HCT116 (cell line): ENCODE measurements around the gene GPX2. TPM values are rescaled to one million over a fixed set of nuclear protein-coding genes. Genes with fewer than 3 reads are reported as not detected.
A peak's percentile ranks its signal among the peaks of the same experiment; 100 is the strongest.

ENCODE experiments used
- ATAC-seq: fragments of 200-7000 bp; cut with Tn5 transposase; 2 replicates; pipeline ENCODE4 v1.9.1; 2020; ENCODE audit warnings: mild to moderate bottlenecking, moderate library complexity
- BruUV-seq: library from RNA; stranded (reverse); fragments of 400-500 nt; replicated peaks from 2 replicates; lab custom pipeline; 2021; lab: Mats Ljungman, UMichigan
- CTCF ChIA-PET: fragments of 300-600 bp; sonication (Branson Sonifier 250); formaldehyde crosslinking; loops from one replicate; lab custom pipeline; 2021; ENCODE audit warnings: antibody characterized with exemption; lab: Charles Lee
- POLR2A ChIA-PET: fragments of 300-600, 350-600 bp; sonication (Branson Sonifier 250); formaldehyde crosslinking; loops from one replicate; lab custom pipeline; 2021; ENCODE audit warnings: antibody characterized with exemption; lab: Charles Lee
- RAD21 ChIA-PET, 2 experiments: fragments of 300-600 bp; sonication (Branson Sonifier 250); formaldehyde crosslinking; loops; one replicate each; lab custom pipeline; 2023; ENCODE audit warnings: low total read pairs in 2 of 2; ENCODE audit not compliant: uncharacterized antibody in 2 of 2, unreplicated experiment in 2 of 2, low non-redundant PET in 1 of 2; lab: Charles Lee
- DNase-seq: peaks from one replicate; pipeline ENCODE4 v3.0.0-alpha.2; 2010; ENCODE audit warnings: low read depth, low spot score
- H2AFZ ChIP-seq: fragments of 200-600 bp; shearing (Covaris generic), sonication (generic); 2 replicates; pipeline ENCODE4 v1.6.1; 2017; ENCODE audit warnings: low read depth, mixed run types, mixed read lengths, antibody characterized with exemption, low read length; ENCODE audit not compliant: poor library complexity, severe bottlenecking
- H3K27ac ChIP-seq: 2 replicates; pipeline ENCODE4 v1.5.1; 2012; ENCODE audit warnings: low read depth, low read length
- H3K27me3 ChIP-seq: fragments of 200-600 bp; sonication (generic); 2 replicates; pipeline ENCODE4 v1.6.1; 2016; ENCODE audit warnings: mixed run types, low read length, mixed read lengths; ENCODE audit not compliant: insufficient read depth
- H3K36me3 ChIP-seq, 2 experiments: fragments of 200-500 bp in 1 of 2; fragments of 200-600 bp in 1 of 2; sonication (Bioruptor generic) in 1 of 2; sonication (generic) in 1 of 2; 2 replicates each; pipeline versions ENCODE4 v1.5.1 to v1.6.1; 2014 to 2016; ENCODE audit warnings: low read length in 2 of 2, inconsistent platforms in 1 of 2, mixed read lengths in 1 of 2, mixed run types in 1 of 2; ENCODE audit not compliant: insufficient read depth in 2 of 2, control insufficient read depth in 1 of 2
- H3K4me1 ChIP-seq, 2 experiments: fragments of 200-600 bp in 1 of 2; sonication (generic) in 1 of 2; 2 replicates each; pipeline versions ENCODE4 v1.5.1 to v1.6.1; 2012 to 2017; ENCODE audit warnings: low read length in 2 of 2, inconsistent platforms in 1 of 2, mild to moderate bottlenecking in 1 of 2, mixed read lengths in 1 of 2, mixed run types in 1 of 2, moderate library complexity in 1 of 2; ENCODE audit not compliant: insufficient read depth in 2 of 2, control insufficient read depth in 1 of 2
- H3K4me2 ChIP-seq: fragments of 200-600 bp; sonication (generic); 2 replicates; pipeline ENCODE4 v1.6.1; 2017; ENCODE audit warnings: mixed run types, low read length, mixed read lengths
- H3K4me3 ChIP-seq, 2 experiments: fragments of 200-600 bp in 1 of 2; sonication (generic) in 1 of 2; replicated peaks in 1 of 2; 2 replicates each; pipeline ENCODE4 v1.5.1; 2011 to 2016; ENCODE audit warnings: low read length in 2 of 2, control low read depth in 1 of 2, low read depth in 1 of 2, mild to moderate bottlenecking in 1 of 2, mixed read lengths in 1 of 2, mixed run types in 1 of 2
- H3K79me2 ChIP-seq: fragments of 200-600 bp; sonication (generic); 2 replicates; pipeline ENCODE4 v1.6.1; 2017; ENCODE audit warnings: mild to moderate bottlenecking, mixed run types, low read length, moderate library complexity, mixed read lengths; ENCODE audit not compliant: insufficient read depth
- H3K9ac ChIP-seq: fragments of 200-600 bp; sonication (generic); 2 replicates; pipeline ENCODE4 v1.6.1; 2016; ENCODE audit warnings: low read length, mixed read lengths
- H3K9me2 ChIP-seq: fragments of 200-600 bp; sonication (generic), shearing (Covaris generic); 2 replicates; pipeline ENCODE4 v1.6.1; 2017; ENCODE audit warnings: mixed run types, mild to moderate bottlenecking, moderate library complexity; ENCODE audit not compliant: insufficient read depth
- H3K9me3 ChIP-seq, 2 experiments: fragments of 200-500 bp in 1 of 2; fragments of 200-600 bp in 1 of 2; sonication (Bioruptor generic) in 1 of 2; sonication (generic) in 1 of 2; 2 replicates each; pipeline ENCODE4 v1.6.1; 2014 to 2017; ENCODE audit warnings: low read length in 2 of 2, mixed read lengths in 2 of 2, inconsistent platforms in 1 of 2, low read depth in 1 of 2, mild to moderate bottlenecking in 1 of 2, mixed run types in 1 of 2, moderate library complexity in 1 of 2; ENCODE audit not compliant: control insufficient read depth in 1 of 2, insufficient read depth in 1 of 2
- H4K20me1 ChIP-seq: fragments of 200-600 bp; sonication (generic), shearing (Covaris generic); 2 replicates; pipeline ENCODE4 v1.6.1; 2017; ENCODE audit warnings: mixed run types, mild to moderate bottlenecking, moderate library complexity; ENCODE audit not compliant: insufficient read depth
- ATF3 ChIP-seq: IDR thresholded peaks from 2 replicates; pipeline ENCODE4 v1.6.1; 2012
- CEBPB ChIP-seq: IDR thresholded peaks from 2 replicates; pipeline ENCODE4 v1.6.1; 2012; ENCODE audit warnings: low read depth
- EZH2 ChIP-seq: fragments of 200-600 bp; sonication (generic); IDR thresholded peaks from 2 replicates; pipeline ENCODE4 v1.6.1; 2017; ENCODE audit warnings: antibody characterized with exemption, mixed run types
- FOSL1 ChIP-seq: IDR thresholded peaks from 2 replicates; pipeline ENCODE4 v1.6.1; 2012; ENCODE audit warnings: low read depth
- JUND ChIP-seq: IDR thresholded peaks from 2 replicates; pipeline ENCODE4 v1.6.1; 2012
- MAX ChIP-seq: IDR thresholded peaks from 2 replicates; pipeline ENCODE4 v1.6.1; 2012
- POLR2A ChIP-seq: IDR thresholded peaks from 2 replicates; pipeline ENCODE4 v1.7.0; 2011; ENCODE audit warnings: borderline replicate concordance; ENCODE audit not compliant: insufficient read depth, insufficient read length; ENCODE audit errors: extremely low read depth
- RAD21 ChIP-seq: IDR thresholded peaks from 2 replicates; pipeline ENCODE4 v1.6.1; 2012; ENCODE audit warnings: low read depth, mild to moderate bottlenecking
- SIN3A ChIP-seq: IDR thresholded peaks from 2 replicates; pipeline ENCODE4 v1.6.1; 2012; ENCODE audit warnings: low read depth
- ZFX ChIP-seq: fragments of 450-650 bp; IDR thresholded peaks from 2 replicates; pipeline ENCODE4 v1.6.1; 2017
- ZNF274 ChIP-seq: fragments of 200-500 bp; sonication (Bioruptor generic); IDR thresholded peaks from 2 replicates; pipeline ENCODE4 v1.6.1; 2014; ENCODE audit warnings: mild to moderate bottlenecking, low read depth, low read length, inconsistent platforms
- intact Hi-C: fragments of 100-400 bp; cut with micrococcal nuclease; formaldehyde crosslinking; loops from 2 replicates; pipeline ENCODE4 v1.10.0; 2022
- total RNA-seq: library from RNA; stranded (reverse); gene quantifications from one replicate; pipeline ENCODE4 v1.2.1, GENCODE V29; 2021; ENCODE audit not compliant: unreplicated experiment
- TF ChIP-seq, protein P1 (sequence below), 3 experiments: fragments of 200-600 bp in 1 of 3; sonication (generic) in 1 of 3; IDR thresholded peaks in 2 of 3; conservative IDR thresholded peaks in 1 of 3; 2 replicates each; pipeline ENCODE4 v1.5.1; 2012 to 2017; ENCODE audit warnings: low read depth in 2 of 3, low read length in 2 of 3, antibody characterized with exemption in 1 of 3, borderline replicate concordance in 1 of 3, control low read depth in 1 of 3, mild to moderate bottlenecking in 1 of 3, mixed read lengths in 1 of 3, mixed run types in 1 of 3, moderate library complexity in 1 of 3; ENCODE audit not compliant: insufficient read depth in 1 of 3
- TF ChIP-seq, protein P2 (sequence below): IDR thresholded peaks from 2 replicates; pipeline ENCODE4 v1.6.1; 2012; ENCODE audit warnings: low read depth

The GPX2 gene
- total RNA-seq, 1 experiment from 2014 or later: 0.61 TPM

DNA sequence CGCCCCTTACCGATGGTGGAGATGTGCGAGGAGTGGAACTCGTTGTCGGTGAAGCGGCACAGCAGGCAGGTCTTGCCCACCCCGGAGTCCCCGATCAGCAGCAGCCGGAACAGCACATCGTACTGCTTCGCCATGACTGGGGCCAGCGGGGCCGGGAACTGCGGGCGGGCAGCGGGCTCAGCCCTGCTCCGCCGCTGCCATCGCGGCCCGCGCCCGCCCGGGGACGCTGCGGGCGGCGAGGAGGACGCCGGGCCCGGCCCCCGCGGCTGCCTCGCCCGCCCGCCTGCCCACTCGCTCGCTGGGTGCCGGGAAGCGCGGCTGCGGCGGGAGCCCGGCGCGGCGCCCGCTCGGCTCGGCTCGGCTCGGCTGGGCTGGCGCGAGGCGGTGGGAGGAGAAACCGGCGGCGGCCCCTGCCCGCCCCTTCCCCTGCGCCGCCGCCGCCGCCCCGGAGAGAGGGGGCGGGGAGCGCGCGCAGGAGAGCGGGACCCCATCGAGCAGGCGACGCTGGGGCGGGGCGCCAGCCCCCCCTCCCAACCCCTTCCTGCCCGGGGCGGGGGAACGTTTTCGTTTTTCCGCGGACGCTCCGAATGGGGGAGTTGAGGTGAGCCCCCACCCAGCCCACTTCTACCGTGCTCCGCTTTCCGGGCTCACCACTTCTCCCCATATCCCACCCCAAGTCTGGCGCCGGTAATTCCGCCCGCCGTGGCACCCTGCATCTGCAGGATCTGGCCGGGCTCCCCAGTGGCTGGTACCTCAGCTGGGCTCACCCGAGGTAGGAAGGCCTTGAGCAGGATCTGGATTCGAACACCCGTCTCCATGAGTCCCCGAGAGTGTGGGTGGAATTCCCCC lies 29.6 kb upstream of the GPX2 start, which contains the start of gene RAB15:
Gene RAB15, minus strand, starts transcription at position 394 of the 849 bp plus-strand sequence. Its CDS starts 260 bp downstream, at position 134.
- peak within 1 kb of the TSS; percentile 44 to 59 for H3K4me3 ChIP-seq
- peak within 1 kb of the TSS; percentile 85 for H3K4me2 ChIP-seq
- no peaks in the 10 kb centered on the region for H3K9me3 ChIP-seq
- no peaks in the 10 kb centered on the region for H3K27me3 ChIP-seq
- H4K20me1 ChIP-seq: no peaks in the 10 kb centered on the region
- H3K36me3 ChIP-seq: no peaks in the 10 kb centered on the region
- ATAC-seq: peak; percentile 72
- TF ChIP-seq ATF3 (no peak), ZFX (peak; percentile 36)
- CTCF ChIA-PET: no interaction called here
- H3K27ac ChIP-seq: peak within 1 kb of the TSS; percentile 29; the same call in 1 of the 2 replicates
- RAD21 ChIA-PET: no interaction called here
- peak within 1 kb of the TSS; percentile 57 for H3K9ac ChIP-seq
- no TSS peak for BruUV-seq
- intact Hi-C loops: no loop called here
- no peak within 1 kb of the TSS for H2AFZ ChIP-seq
- H3K79me2 ChIP-seq: no peaks in the 10 kb centered on the region
- DNase-seq: no peak
- no peaks in the 10 kb centered on the region for H3K9me2 ChIP-seq
- POLR2A ChIA-PET: no interaction called here
- H3K4me1 ChIP-seq: peaks cover 27 to 32% of the 10 kb centered on the region in 2 experiments; a peak in 3 of 4 replicates

GRCh38 chr14:64971491-64971942 lies 29.0 kb upstream of the GPX2 start:
- Histone ChIP-seq H3K4me2 (peak overlapping the region; percentile 85), H3K9me2 (no peaks in the 10 kb centered on the region), H3K4me3 (peak overlapping the region; percentile 44 to 59), H3K27me3 (no peaks in the 10 kb centered on the region), H3K9ac (peak overlapping the region; percentile 57), H3K9me3 (no peaks in the 10 kb centered on the region), H2AFZ (no peak overlapping the region), H3K36me3 (no peaks in the 10 kb centered on the region), H3K79me2 (no peaks in the 10 kb centered on the region), H3K27ac (no peak overlapping the region), H4K20me1 (no peaks in the 10 kb centered on the region), H3K4me1 (peaks cover 34 to 39% of the 10 kb centered on the region in 2 experiments)
- ChIA-PET RAD21 (no interaction called here), POLR2A (no interaction called here), CTCF (no interaction called here)
- DNase-seq (no peak), ATAC-seq (no peak)
- intact Hi-C loops: no loop called here
- BruUV-seq: no TSS peak
- TF ChIP-seq FOSL1 (no peak), MAX (no peak), ATF3 (no peak), CEBPB (no peak), POLR2A (no peak), SIN3A (no peak), JUND (no peak), EZH2 (no peak), ZNF274 (no peak), RAD21 (no peak)
- TF ChIP-seq, protein P1, sequence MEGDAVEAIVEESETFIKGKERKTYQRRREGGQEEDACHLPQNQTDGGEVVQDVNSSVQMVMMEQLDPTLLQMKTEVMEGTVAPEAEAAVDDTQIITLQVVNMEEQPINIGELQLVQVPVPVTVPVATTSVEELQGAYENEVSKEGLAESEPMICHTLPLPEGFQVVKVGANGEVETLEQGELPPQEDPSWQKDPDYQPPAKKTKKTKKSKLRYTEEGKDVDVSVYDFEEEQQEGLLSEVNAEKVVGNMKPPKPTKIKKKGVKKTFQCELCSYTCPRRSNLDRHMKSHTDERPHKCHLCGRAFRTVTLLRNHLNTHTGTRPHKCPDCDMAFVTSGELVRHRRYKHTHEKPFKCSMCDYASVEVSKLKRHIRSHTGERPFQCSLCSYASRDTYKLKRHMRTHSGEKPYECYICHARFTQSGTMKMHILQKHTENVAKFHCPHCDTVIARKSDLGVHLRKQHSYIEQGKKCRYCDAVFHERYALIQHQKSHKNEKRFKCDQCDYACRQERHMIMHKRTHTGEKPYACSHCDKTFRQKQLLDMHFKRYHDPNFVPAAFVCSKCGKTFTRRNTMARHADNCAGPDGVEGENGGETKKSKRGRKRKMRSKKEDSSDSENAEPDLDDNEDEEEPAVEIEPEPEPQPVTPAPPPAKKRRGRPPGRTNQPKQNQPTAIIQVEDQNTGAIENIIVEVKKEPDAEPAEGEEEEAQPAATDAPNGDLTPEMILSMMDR (IDR thresholded peaks at IDR 0.05 in 2 of 3, conservative IDR thresholded peaks at IDR 0.05 in 1 of 3; ENCODE audit: borderline replicate concordance in 1 of 3, insufficient read depth in 1 of 3, low read depth in 2 of 3, low read length in 2 of 3): no peak
- TF ChIP-seq, protein P2, sequence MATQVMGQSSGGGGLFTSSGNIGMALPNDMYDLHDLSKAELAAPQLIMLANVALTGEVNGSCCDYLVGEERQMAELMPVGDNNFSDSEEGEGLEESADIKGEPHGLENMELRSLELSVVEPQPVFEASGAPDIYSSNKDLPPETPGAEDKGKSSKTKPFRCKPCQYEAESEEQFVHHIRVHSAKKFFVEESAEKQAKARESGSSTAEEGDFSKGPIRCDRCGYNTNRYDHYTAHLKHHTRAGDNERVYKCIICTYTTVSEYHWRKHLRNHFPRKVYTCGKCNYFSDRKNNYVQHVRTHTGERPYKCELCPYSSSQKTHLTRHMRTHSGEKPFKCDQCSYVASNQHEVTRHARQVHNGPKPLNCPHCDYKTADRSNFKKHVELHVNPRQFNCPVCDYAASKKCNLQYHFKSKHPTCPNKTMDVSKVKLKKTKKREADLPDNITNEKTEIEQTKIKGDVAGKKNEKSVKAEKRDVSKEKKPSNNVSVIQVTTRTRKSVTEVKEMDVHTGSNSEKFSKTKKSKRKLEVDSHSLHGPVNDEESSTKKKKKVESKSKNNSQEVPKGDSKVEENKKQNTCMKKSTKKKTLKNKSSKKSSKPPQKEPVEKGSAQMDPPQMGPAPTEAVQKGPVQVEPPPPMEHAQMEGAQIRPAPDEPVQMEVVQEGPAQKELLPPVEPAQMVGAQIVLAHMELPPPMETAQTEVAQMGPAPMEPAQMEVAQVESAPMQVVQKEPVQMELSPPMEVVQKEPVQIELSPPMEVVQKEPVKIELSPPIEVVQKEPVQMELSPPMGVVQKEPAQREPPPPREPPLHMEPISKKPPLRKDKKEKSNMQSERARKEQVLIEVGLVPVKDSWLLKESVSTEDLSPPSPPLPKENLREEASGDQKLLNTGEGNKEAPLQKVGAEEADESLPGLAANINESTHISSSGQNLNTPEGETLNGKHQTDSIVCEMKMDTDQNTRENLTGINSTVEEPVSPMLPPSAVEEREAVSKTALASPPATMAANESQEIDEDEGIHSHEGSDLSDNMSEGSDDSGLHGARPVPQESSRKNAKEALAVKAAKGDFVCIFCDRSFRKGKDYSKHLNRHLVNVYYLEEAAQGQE: no peak
